ENCODE results near the gene ROBO3. TPM values are rescaled to one million over a fixed set of nuclear protein-coding genes. Genes with fewer than 3 reads are reported as not detected.

The ROBO3 gene
- total and polyA plus RNA-seq, 9 donors, result 15.9 to 33.6 (median 25.9) TPM

DNA sequence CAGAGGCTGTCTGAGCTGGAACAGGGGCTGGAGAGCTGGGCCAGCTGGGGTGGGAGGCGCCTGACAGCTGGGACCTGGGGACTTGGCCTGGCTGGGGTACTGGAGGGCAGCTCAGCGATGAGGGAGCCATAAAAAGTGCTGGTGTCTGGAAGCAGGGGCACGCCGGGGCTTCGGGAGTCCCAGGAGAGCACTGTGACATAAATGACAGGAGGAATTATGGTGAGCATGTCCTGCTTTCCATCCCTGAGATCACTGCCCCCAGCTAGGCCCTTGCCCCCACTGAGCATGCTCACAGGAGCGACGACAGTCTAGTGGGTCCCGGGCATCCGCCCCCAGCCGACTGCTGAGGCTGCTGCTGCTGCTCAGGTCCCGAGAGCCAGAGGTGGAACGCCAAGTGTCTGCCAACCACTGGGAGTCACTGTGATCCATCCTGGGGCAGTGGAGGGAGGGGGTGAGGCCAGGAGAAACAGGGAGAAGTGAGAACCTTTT is 26.2 kb downstream of the ROBO3 start:
- Histone ChIP-seq H3K27ac (ENCODE audit: low read length) (peak overlapping the region; percentile 10), H3K4me3 (ENCODE audit: low read length) (no peak overlapping the region), H3K36me3 (ENCODE audit: control insufficient read depth, insufficient read depth, low read length) (peaks cover 16% of the 10 kb centered on the region), H3K27me3 (ENCODE audit: control insufficient read depth, insufficient read depth, low read length) (peaks cover 2% of the 10 kb centered on the region), H3K4me1 (ENCODE audit: control insufficient read depth, insufficient read depth, low read length) (peaks cover 68% of the 10 kb centered on the region), H3K9me3 (replicated peaks; ENCODE audit: control insufficient read depth, low read depth, low read length) (no peaks in the 10 kb centered on the region)
- WGBS (ENCODE audit: insufficient coverage), result 22% methylated on average over 12 of the region's 12 CpGs
- DNase-seq, result peak; percentile 58

DNA sequence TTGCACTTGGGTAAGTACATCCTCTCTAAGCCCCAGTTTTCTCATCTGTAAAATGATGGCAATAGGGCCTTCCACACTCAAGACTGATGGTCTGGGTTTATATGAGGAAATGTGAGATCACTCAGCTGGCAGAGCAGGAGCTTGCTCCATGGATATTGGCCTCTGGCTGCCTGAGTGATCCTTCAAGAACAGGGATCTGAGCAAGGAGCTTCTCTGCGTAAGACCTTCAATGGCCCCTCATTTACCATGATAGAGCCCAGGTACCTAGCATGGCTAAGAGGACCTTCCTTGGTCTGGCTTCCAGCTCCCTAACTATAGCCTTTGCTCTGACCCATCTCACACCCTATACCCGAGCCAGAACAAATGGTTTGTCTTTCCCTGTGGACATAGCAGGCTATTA is 26.9 kb downstream of the ROBO3 start:
- WGBS (ENCODE audit: insufficient coverage), result 73% methylated on average over 2 of the region's 2 CpGs
- Histone ChIP-seq H3K36me3 (ENCODE audit: control insufficient read depth, insufficient read depth, low read length) (peaks cover 16% of the 10 kb centered on the region), H3K27me3 (ENCODE audit: control insufficient read depth, insufficient read depth, low read length) (peaks cover 2% of the 10 kb centered on the region), H3K27ac (ENCODE audit: low read length) (no peak overlapping the region), H3K9me3 (replicated peaks; ENCODE audit: control insufficient read depth, low read depth, low read length) (no peaks in the 10 kb centered on the region), H3K4me1 (ENCODE audit: control insufficient read depth, insufficient read depth, low read length) (peaks cover 74% of the 10 kb centered on the region), H3K4me3 (ENCODE audit: low read length) (no peak overlapping the region)
- no peak for DNase-seq

DNA sequence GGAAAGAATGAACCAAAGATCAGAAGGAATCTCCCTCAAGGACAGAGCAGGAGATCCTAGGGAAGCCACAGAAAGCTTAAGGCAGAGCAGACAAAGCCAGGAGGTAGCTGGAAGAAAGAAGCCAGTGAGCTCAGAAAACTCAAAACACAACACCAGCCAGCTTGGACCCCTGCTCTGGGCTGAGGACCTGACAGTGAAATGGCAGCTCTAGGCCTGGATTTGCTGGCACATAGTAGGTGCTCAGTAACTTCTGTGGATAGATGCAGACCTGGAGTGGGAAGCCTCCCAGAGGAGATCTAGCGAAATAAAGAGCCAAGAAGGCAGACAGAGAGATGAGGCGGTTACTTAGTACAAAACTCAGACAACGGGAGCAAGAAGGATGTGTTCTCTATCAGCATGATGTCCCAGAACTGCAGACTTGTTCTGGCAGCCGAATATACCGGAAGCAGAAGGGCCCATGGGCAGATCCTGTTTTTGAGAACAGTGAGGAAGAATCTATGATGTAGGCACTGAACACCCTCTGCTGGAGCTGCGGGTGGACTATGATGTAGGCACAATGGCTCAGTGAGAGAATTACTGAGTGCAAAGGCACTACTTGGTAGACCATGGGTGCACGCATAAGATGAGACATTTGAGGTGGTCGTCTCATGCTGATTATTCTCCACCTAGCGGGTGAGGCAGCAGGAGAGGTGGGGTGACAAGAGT is 27.7 kb downstream of the ROBO3 start:
- peaks cover 81% of the 10 kb centered on the region for H3K4me1 ChIP-seq (ENCODE audit: control insufficient read depth, insufficient read depth, low read length)
- H3K9me3 ChIP-seq (replicated peaks; ENCODE audit: control insufficient read depth, low read depth, low read length), result no peaks in the 10 kb centered on the region
- peaks cover 16% of the 10 kb centered on the region for H3K36me3 ChIP-seq (ENCODE audit: control insufficient read depth, insufficient read depth, low read length)
- H3K27me3 ChIP-seq (ENCODE audit: control insufficient read depth, insufficient read depth, low read length), result peaks cover 2% of the 10 kb centered on the region
- DNase-seq, result peak; percentile 50
- no peak overlapping the region for H3K4me3 ChIP-seq (ENCODE audit: low read length)
- 76% methylated on average over 9 of the region's 9 CpGs for WGBS (ENCODE audit: insufficient coverage)
- H3K27ac ChIP-seq (ENCODE audit: low read length), result no peak overlapping the region

DNA sequence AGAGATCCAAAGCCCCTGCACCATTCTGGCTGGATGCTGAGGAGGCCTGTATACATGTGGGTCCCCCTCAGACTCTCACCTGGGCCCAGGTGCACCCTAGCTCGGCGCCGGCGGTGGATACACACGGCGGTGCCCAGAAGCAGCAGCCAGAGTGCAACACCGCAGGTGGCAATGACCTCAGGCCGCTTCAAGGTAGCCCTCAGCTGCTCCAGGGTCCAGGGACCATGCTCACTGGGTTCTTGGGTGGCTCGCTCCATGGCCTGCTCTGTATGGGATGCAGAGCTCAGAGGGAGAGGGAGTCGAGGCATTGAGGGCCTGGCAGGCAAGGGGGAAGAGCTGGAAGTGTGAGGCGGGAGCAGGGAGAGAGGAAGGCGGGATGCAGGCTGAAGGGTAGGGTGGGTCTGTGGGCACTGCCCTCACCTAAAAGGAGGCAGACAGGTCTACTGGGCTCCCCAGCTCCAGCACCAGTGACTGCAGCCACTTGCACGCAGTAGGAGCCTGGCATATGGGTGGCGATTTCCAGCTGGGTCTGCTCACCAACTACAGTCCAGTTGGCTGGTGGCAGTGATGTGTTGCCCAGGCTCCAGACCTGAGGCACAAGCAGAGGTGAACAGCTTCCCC is 28.7 kb downstream of the ROBO3 start:
- 85% methylated on average over 14 of the region's 14 CpGs for WGBS (ENCODE audit: insufficient coverage)
- Histone ChIP-seq H3K4me1 (ENCODE audit: control insufficient read depth, insufficient read depth, low read length) (peaks cover 87% of the 10 kb centered on the region), H3K27me3 (ENCODE audit: control insufficient read depth, insufficient read depth, low read length) (peaks cover 2% of the 10 kb centered on the region), H3K36me3 (ENCODE audit: control insufficient read depth, insufficient read depth, low read length) (peaks cover 16% of the 10 kb centered on the region), H3K9me3 (replicated peaks; ENCODE audit: control insufficient read depth, low read depth, low read length) (no peaks in the 10 kb centered on the region), H3K27ac (ENCODE audit: low read length) (no peak overlapping the region), H3K4me3 (ENCODE audit: low read length) (no peak overlapping the region)
- no peak for DNase-seq

DNA sequence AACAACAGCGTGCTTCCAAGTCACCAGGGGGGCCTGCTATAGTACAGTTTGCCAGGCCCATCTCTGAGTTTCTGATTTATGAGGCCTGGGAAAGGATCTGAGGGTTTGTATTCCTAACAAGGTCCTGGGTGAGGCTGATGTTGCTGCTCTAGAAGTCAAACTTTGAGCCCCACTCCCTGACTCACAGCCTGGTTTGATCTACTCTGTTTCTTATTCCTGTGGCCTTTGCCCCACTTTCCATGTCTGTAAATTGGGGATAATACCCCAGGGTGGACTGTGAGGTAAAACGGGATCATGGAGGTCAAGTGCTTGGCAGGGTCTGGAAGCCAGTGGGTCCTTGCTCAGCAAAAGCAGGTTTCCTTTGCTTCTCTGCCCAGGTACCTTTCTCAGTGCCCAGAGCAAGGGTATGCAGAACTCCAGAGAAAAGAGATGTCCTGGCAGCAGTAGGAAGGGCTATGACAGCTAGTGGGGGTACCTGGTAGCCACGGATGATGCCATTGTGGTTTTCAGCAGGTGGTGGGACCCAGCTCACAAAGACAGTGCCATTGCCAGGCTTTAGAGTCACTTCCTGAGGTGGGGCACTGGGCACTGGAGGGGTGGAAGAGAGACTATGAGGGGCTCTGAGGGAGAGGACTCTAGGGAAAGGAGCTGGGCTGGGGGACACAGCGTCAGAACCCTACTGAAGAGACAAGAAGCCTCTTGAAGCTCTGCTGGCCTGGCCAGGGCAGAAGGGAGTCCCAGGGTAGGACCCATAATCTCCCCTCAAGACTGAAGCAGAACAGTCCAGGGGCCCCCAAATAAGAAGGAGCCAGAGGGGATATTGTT is 29.6 kb downstream of the ROBO3 start:
- peaks cover 2% of the 10 kb centered on the region for H3K27me3 ChIP-seq (ENCODE audit: control insufficient read depth, insufficient read depth, low read length)
- DNase-seq, result no peak
- WGBS (ENCODE audit: insufficient coverage), result 83% methylated on average over 2 of the region's 4 CpGs
- no peaks in the 10 kb centered on the region for H3K9me3 ChIP-seq (replicated peaks; ENCODE audit: control insufficient read depth, low read depth, low read length)
- peaks cover 93% of the 10 kb centered on the region for H3K4me1 ChIP-seq (ENCODE audit: control insufficient read depth, insufficient read depth, low read length)
- H3K4me3 ChIP-seq (ENCODE audit: low read length), result peak overlapping the region; percentile 39
- peaks cover 16% of the 10 kb centered on the region for H3K36me3 ChIP-seq (ENCODE audit: control insufficient read depth, insufficient read depth, low read length)
- H3K27ac ChIP-seq (ENCODE audit: low read length), result no peak overlapping the region

DNA sequence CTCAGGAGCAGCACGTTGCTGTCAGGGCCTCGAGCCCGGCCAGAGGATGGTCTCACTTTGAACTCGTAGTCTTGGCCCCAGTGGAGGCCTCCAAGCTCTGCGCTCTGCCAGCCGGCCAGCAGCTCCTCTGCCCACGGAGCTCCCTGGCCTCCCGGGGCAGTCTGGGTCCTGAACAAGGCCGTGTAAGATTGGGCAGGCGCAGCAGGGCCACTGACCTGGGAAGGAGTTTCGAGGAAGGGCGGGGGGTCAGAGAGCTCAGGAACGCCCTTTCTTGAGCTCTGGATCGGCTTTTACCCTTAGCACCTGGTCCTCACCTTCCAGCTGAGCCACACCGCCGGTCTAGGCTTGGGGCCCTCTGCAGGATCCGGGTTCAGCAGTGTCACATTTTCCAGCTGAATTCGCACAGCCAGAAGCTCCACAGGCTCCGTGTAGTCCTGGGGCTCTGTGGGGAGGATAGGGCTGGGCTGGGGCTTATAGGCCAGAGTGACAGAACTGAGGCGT is 30.3 kb downstream of the ROBO3 start:
- H3K27ac ChIP-seq (ENCODE audit: low read length), result peak overlapping the region; percentile 20
- no peaks in the 10 kb centered on the region for H3K9me3 ChIP-seq (replicated peaks; ENCODE audit: control insufficient read depth, low read depth, low read length)
- H3K4me3 ChIP-seq (ENCODE audit: low read length), result peak overlapping the region; percentile 39
- H3K27me3 ChIP-seq (ENCODE audit: control insufficient read depth, insufficient read depth, low read length), result peaks cover 2% of the 10 kb centered on the region
- DNase-seq, result no peak
- peaks cover 16% of the 10 kb centered on the region for H3K36me3 ChIP-seq (ENCODE audit: control insufficient read depth, insufficient read depth, low read length)
- WGBS (ENCODE audit: insufficient coverage), result 62% methylated on average over 15 of the region's 20 CpGs
- H3K4me1 ChIP-seq (ENCODE audit: control insufficient read depth, insufficient read depth, low read length), result peaks cover 95% of the 10 kb centered on the region

DNA sequence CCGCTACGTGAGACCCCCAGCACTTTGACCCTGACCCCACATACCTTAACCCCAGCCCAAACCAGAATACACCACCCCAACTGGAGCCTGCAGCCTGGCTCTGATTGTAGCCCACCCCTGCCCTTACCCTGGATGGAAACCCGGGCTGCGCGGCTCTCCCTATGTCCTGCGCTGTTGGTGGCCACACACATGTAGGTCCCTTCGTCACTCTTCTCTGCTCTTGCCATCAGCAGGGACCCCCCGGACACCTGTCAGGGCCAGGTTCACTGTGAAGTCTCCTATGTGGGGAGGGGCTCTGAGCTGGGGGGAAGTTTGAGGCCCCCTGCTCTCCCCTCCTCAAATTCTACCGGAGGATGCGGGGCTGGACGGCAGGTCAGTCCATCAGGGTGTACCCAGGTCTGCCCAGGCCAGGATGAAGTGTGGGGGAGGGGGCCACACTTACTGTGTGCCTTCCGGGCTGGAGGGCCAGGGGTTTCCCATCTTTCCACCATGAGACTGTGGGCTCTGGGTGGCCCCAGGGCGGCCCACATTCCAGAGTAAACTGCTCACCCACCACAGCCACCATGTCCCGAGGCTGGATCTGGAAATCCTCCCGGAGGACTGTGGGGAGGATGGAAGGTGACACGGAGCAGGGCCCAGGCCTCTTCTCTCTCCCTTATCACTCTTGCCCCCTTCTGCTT is 31.0 kb downstream of the ROBO3 start:
- WGBS (ENCODE audit: insufficient coverage), result 91% methylated on average over 5 of the region's 16 CpGs
- Histone ChIP-seq H3K4me1 (ENCODE audit: control insufficient read depth, insufficient read depth, low read length) (peaks cover 95% of the 10 kb centered on the region), H3K36me3 (ENCODE audit: control insufficient read depth, insufficient read depth, low read length) (peaks cover 14% of the 10 kb centered on the region)

DNA sequence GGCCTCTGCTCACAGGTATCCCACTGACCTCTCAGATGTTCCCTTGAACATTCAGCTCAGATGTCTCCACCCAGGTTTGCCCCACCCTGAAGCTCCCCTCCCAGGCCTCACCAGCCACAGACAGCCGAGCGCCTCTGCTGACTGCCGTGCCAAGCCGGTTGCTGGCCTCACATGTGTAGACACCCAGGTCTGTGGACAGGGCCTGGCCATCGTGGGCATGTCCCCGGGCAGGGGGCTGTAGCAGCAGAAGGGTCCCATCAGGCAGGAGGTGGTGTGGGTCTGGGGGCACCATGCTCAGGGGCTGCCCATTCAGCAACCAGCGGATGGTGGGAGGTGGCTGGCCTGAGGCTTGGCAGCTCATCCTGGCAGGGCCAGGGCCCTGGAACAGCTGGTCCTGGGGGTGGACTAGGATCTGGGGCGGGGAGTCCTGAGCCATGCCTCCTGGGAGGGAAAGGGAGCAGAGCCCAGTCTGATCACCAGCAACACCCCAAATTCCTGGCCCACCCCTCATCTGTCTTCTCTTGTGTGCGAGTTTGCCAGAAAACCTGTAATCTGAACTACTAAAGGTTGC is 31.7 kb downstream of the ROBO3 start:
- Histone ChIP-seq H3K27ac (ENCODE audit: low read length) (peak overlapping the region; percentile 92), H3K27me3 (ENCODE audit: control insufficient read depth, insufficient read depth, low read length) (peaks cover 2% of the 10 kb centered on the region), H3K9me3 (replicated peaks; ENCODE audit: control insufficient read depth, low read depth, low read length) (no peaks in the 10 kb centered on the region), H3K4me3 (ENCODE audit: low read length) (peak overlapping the region; percentile 39), H3K4me1 (ENCODE audit: control insufficient read depth, insufficient read depth, low read length) (peaks cover 88% of the 10 kb centered on the region), H3K36me3 (ENCODE audit: control insufficient read depth, insufficient read depth, low read length) (peaks cover 14% of the 10 kb centered on the region)
- 38% methylated on average over 4 of the region's 9 CpGs for WGBS (ENCODE audit: insufficient coverage)
- peak; percentile 82 for DNase-seq

More for the DNA sequence above, 31.0 kb downstream of the ROBO3 start:
- Histone ChIP-seq H3K4me3 (ENCODE audit: low read length) (peak overlapping the region; percentile 39), H3K27me3 (ENCODE audit: control insufficient read depth, insufficient read depth, low read length) (peaks cover 2% of the 10 kb centered on the region), H3K9me3 (replicated peaks; ENCODE audit: control insufficient read depth, low read depth, low read length) (no peaks in the 10 kb centered on the region), H3K27ac (ENCODE audit: low read length) (peak overlapping the region; percentile 92)
- DNase-seq, result no peak

DNA sequence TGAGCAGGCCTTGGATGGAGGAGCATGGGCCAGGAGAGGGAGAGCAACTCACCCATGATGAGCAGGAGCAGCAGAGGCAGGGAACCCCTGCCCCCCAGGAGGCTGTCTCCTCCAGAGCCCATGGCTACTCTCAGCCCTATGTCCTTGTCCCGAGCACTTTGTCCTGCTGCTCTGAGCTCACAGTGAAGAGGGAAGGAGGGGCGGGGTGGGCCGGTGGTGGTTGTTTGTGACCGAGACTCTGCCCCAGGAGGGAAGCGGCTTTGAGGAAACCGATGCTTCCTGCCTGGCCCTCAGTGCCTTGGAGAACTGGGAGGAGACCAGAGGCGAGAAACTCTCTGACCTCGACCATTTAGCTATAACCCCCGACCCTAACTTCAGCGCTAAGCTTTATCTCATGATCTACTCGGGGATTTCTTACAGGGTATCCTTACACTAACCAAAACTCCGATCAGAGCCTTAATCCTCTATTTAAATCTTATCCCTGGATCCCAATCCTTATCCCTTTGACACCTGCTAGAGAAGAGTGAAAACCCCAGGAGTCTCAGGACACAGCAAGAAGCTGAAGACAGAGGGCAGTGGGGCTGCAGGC is 32.5 kb downstream of the ROBO3 start, which contains the start of gene ROBO4:
Gene ROBO4 (minus strand): TSS at position 192 of the 589 bp plus-strand sequence. CDS start 70 bp downstream, at position 122.
- DNase-seq, result peak; percentile 61
- peak within 1 kb of the TSS; percentile 92 for H3K27ac ChIP-seq (ENCODE audit: low read length)
- H3K9me3 ChIP-seq (replicated peaks; ENCODE audit: control insufficient read depth, low read depth, low read length), result no peaks in the 10 kb centered on the region
- WGBS (ENCODE audit: insufficient coverage), result 46% methylated on average over 8 of the region's 12 CpGs
- H3K4me1 ChIP-seq (ENCODE audit: control insufficient read depth, insufficient read depth, low read length), result peaks cover 80% of the 10 kb centered on the region
- peaks cover under 1% of the 10 kb centered on the region for H3K27me3 ChIP-seq (ENCODE audit: control insufficient read depth, insufficient read depth, low read length)
- H3K36me3 ChIP-seq (ENCODE audit: control insufficient read depth, insufficient read depth, low read length), result peaks cover 14% of the 10 kb centered on the region
- H3K4me3 ChIP-seq (ENCODE audit: low read length), result peak within 1 kb of the TSS; percentile 39
